WI38 (cell line): ENCODE results near the gene TREH.

Experiments
- H3K4me3 ChIP-seq: 2 replicates; pipeline ENCODE4 v1.5.1; 2011; ENCODE audit warnings: low read depth, mild to moderate bottlenecking, control low read depth, low read length
- TF ChIP-seq, protein P1 (sequence below): IDR thresholded peaks from 2 replicates; pipeline ENCODE4 v1.5.1; 2012; ENCODE audit warnings: low read depth, mild to moderate bottlenecking, control low read depth, low read length

The TREH gene

DNA sequence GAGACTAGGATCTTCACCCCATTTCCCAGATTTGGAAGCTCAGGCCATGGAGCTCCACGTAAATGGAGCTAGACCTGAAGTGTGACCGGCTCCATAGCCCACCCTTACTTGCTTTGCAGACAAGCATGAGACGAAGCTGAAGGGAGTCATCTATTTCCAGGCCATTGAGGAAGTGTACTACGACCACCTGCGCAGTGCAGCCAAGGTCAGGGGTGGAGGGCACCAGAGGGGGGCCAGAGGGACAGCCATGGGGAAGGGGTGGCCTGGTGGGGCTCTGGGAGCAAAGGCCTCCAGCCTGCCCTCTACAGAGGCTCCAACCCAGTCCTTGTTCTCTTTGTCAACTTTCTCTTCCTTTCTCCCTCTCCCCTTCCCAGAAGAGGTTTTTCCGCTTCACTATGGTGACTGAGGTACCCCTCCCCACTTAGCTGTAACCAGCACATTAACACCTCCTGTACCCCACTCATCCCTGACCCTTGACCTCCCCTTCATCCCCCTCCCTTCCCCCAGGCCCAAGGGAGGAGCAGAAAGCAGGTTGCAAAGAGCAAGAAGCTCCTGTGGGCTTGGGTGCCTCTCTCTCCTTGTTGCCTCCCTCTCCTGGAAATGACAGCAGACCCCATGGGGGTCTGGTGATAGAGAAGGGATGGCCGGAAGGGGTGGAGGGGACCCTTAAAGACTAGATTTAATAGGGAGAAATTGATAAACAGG is 23.8 kb downstream of the TREH start:
- TF ChIP-seq, protein P1, sequence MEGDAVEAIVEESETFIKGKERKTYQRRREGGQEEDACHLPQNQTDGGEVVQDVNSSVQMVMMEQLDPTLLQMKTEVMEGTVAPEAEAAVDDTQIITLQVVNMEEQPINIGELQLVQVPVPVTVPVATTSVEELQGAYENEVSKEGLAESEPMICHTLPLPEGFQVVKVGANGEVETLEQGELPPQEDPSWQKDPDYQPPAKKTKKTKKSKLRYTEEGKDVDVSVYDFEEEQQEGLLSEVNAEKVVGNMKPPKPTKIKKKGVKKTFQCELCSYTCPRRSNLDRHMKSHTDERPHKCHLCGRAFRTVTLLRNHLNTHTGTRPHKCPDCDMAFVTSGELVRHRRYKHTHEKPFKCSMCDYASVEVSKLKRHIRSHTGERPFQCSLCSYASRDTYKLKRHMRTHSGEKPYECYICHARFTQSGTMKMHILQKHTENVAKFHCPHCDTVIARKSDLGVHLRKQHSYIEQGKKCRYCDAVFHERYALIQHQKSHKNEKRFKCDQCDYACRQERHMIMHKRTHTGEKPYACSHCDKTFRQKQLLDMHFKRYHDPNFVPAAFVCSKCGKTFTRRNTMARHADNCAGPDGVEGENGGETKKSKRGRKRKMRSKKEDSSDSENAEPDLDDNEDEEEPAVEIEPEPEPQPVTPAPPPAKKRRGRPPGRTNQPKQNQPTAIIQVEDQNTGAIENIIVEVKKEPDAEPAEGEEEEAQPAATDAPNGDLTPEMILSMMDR = no peak
- H3K4me3 ChIP-seq = no peak overlapping the region

DNA sequence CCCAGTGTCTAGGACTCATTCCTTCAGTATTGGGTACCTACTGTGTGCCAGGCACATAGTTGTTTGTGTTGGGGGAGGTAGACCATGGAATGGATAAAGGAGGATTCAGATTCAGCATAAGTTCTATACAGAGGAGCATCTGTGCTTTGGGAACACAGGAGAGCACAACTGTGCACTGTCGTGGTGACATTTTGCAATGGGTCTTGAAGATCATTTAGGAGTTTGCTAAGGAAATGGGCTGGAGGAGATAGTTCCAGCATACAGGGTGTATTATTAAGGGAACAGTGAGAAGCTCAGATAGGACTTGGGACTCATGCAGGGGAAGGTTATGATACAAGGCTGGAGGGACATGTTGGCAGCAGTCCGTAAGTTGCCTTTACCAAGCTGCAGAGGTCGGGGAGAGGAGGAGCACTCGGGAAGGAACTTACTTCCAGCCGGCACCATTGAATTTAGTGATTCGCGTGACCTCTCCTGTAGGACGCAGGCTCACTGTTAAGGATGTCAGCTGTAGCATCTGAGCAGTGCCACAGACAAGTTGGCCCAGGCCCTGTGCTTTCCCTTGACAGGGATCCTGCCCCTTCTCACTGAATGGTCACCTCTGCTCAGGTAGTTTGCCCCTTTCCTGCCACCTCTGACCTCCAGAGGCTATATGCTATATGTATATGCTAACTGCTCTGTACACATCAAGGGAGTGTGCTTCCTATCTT is 25.6 kb downstream of the TREH start:
- H3K4me3 ChIP-seq = no peak overlapping the region
- TF ChIP-seq, protein P1 = no peak

DNA sequence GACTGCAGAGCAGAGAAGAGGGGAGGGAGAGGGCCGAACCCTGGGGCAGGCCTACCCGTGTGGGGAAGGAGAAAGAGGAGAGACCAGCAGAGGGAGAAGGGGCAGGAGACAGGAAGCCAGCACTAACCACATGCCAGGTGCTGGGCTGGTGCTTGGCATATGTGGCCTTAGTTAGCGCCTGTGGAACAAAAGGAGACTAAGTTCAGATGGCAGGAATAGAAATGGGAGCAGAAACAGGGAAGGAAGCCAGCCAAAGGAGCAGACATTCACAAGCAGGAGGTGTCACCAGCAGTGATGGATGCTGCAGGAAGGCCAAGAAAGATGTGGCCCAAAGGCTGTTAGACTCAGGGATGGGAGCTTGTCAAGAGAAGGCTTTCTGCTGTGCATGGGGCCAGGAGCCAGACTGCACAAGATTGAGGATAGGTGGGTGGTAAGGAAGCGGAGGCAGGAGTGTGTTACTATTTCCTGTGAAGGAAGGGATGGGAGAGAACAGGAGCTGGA is 26.7 kb downstream of the TREH start:
- no peak overlapping the region for H3K4me3 ChIP-seq
- TF ChIP-seq, protein P1 = no peak

DNA sequence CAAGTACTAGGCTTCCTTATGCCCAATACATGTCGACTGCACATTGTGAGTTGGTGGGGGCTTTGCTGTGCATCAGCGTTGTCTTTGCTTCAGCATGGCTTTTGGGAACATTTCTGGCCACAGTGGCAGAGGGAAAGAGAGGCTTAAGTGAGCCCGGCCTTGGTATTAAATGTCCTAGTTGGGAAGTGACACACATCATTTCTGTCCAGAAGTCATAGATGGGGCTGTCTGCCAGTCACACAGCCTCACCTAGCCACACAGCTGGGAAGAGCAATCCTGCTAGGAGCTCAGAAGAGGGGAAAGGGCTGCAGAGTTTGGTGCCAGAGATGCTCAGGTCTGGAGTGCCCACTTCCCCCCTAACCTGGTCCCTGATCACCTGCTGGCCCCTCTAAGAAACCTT is 27.6 kb downstream of the TREH start:
- H3K4me3 ChIP-seq = no peak overlapping the region
- TF ChIP-seq, protein P1 = no peak

DNA sequence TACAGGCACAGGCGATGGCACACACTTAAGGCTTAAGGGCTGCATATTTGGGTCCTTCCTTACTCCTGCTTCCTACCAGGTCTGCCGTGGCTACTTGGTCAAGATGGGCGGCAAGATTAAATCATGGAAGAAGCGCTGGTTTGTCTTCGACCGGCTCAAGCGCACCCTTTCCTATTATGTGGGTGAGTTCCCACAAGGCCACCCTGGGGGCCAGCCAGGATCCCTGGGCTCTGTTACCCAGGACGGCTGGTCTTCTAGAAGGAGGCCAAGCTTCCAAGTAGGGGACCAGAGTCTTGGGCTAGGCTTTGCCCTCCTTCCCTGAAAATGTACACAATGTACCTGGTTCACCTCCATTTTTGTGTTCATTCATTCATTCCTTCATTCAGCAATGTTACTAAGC is 29.1 kb downstream of the TREH start:
- no peak overlapping the region for H3K4me3 ChIP-seq
- TF ChIP-seq, protein P1 = no peak

DNA sequence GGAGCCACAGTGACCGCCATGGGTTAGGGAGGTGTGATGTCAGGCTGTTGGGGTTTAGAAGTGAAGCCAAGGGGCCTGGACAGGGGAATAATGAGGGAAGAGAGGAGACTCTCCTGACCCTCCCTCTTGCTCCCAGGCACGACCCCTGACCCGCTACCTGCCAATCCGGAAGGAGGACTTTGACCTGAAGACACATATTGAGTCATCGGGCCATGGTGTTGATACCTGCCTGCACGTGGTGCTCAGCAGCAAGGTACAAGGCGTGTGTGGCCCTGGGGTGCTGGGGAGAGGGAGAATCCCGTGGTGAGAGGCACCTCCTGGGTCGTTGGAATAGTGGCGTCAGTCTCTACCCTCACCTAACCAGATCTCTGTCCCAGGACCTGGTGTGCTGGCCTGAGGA is 29.5 kb downstream of the TREH start:
- TF ChIP-seq, protein P1 = no peak
- no peak overlapping the region for H3K4me3 ChIP-seq

DNA sequence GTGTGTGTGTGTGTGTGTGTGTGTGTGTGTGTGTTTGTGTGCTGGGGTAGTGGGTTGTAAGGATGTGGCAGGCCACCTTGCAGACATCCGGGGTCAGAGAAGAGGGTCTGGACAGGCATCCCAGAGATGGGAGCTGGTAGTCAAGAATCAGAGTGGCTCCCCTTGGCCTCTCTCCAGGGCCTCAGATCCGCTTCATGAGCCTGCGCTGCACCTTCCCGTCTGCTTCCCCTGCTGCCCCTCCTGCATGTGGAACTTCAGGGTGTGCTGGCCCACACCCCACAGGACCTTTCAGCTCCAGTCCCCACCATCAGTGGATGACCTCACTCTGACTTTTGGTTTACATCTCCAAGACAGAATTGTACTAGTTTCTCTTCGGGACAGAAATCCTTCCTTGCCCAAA is 31.2 kb downstream of the TREH start:
- H3K4me3 ChIP-seq = no peak overlapping the region
- TF ChIP-seq, protein P1 = no peak
